OCI-LY7 (cell line): Measurements from ENCODE around the gene UBTD1.

Source experiments
- EZH2phosphoT487 ChIP-seq: fragments of 200-600 bp; sonication (generic); IDR thresholded peaks from 2 replicates; pipeline ENCODE4 v1.6.1; 2018; ENCODE audit warnings: low read depth, borderline replicate concordance, mild to moderate bottlenecking, mixed run types, antibody characterized with exemption, low read length, moderate library complexity, mixed read lengths
- TF ChIP-seq, protein P1 (sequence below): fragments of 200-600 bp; sonication (generic); conservative IDR thresholded peaks from 2 replicates; pipeline ENCODE4 v1.5.1; 2014; ENCODE audit warnings: mild to moderate bottlenecking, antibody characterized with exemption, low read length, moderate library complexity, mixed read lengths

DNA sequence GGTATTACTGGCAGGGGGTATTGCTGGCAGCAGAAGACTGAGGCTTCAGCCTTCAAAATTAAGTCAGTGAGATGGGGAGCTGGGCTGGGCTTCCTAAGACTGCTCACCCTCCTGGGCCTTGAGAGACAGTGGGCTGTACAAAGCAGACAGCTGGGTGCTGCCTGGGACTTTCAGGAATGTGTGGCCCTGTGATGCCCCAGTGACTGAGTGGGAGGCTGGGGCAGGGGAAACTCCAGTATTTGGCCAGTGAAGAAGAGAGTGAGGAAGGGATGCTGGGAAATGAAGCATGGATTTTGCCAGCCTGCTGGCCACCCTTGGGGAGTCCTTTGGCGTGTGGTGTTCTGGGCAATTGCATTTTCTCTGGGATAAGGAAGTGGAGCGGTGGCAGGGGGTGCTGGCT, 74.3 kb downstream of the UBTD1 start:
- TF ChIP-seq, protein P1, sequence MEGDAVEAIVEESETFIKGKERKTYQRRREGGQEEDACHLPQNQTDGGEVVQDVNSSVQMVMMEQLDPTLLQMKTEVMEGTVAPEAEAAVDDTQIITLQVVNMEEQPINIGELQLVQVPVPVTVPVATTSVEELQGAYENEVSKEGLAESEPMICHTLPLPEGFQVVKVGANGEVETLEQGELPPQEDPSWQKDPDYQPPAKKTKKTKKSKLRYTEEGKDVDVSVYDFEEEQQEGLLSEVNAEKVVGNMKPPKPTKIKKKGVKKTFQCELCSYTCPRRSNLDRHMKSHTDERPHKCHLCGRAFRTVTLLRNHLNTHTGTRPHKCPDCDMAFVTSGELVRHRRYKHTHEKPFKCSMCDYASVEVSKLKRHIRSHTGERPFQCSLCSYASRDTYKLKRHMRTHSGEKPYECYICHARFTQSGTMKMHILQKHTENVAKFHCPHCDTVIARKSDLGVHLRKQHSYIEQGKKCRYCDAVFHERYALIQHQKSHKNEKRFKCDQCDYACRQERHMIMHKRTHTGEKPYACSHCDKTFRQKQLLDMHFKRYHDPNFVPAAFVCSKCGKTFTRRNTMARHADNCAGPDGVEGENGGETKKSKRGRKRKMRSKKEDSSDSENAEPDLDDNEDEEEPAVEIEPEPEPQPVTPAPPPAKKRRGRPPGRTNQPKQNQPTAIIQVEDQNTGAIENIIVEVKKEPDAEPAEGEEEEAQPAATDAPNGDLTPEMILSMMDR: no peak
- no peak for TF ChIP-seq EZH2phosphoT487
